ENCODE results near the gene B4GAT1.
"Not testable (repeated sequence)": the region's sequence is repeated elsewhere in the genome, so short reads cannot be mapped to it uniquely, and the experiment has no call there.

B4GAT1 gene

GRCh38 chr11:66361502-66361941, 14.1 kb upstream of the B4GAT1 start:
- in situ Hi-C loops (cut with HindIII; ENCODE audit: low sequenced_read_pairs): no loop called here
- H3K4me3 ChIP-seq (ENCODE audit: low read depth, low read length): no peak overlapping the region
- DNase-seq (ENCODE audit: low read depth, low spot score): no peak
- no peak for TF ChIP-seq CTCF (IDR thresholded peaks at IDR 0.05; ENCODE audit: low read depth, low read length)

GRCh38 chr11:66360406-66361073, 13.1 kb upstream of the B4GAT1 start:
- in situ Hi-C loops (cut with HindIII; ENCODE audit: low sequenced_read_pairs): no loop called here
- no peak overlapping the region for H3K4me3 ChIP-seq (ENCODE audit: low read depth, low read length)
- no peak for TF ChIP-seq CTCF (IDR thresholded peaks at IDR 0.05; ENCODE audit: low read depth, low read length)
- DNase-seq (ENCODE audit: low read depth, low spot score): no peak

DNA sequence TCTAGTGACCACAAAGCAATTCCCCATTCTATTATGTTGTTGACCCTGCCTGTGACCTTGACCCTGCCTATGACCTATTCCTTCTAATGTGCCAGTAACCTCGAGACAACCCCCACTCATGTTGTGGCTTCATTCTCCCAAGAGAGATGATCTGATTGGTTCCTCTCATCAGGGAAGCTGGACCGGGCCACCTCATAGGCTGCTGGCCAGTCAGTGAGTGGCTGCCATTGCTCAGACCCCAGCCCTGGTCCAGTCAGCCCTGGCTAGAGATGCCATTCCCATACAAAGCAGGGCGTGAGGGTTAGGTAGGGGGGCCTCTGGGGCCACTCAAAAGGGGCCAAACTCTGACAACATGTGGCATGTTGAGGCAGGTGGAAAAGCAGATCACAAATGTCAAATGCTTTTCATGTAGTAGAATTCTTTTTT, 12.2 kb upstream of the B4GAT1 start:
- in situ Hi-C loops (cut with HindIII; ENCODE audit: low sequenced_read_pairs): no loop called here
- no peak for TF ChIP-seq CTCF (IDR thresholded peaks at IDR 0.05; ENCODE audit: low read depth, low read length)
- no peak overlapping the region for H3K4me3 ChIP-seq (ENCODE audit: low read depth, low read length)
- DNase-seq (ENCODE audit: low read depth, low spot score): no peak

- DNase-seq (ENCODE audit: low read depth, low spot score); H3K4me3 ChIP-seq (ENCODE audit: low read depth, low read length); in situ Hi-C loops (cut with HindIII; ENCODE audit: low sequenced_read_pairs): not testable (repeated sequence)
Observed at GRCh38 chr11:66350560-66351235, 3.3 kb upstream of the B4GAT1 start.

GRCh38 chr11:66349084-66349386, 1.6 kb upstream of the B4GAT1 start:
- no peak for DNase-seq (ENCODE audit: low read depth, low spot score)
- in situ Hi-C loops (cut with HindIII; ENCODE audit: low sequenced_read_pairs): no loop called here
- no peak for TF ChIP-seq CTCF (IDR thresholded peaks at IDR 0.05; ENCODE audit: low read depth, low read length)
- H3K4me3 ChIP-seq (ENCODE audit: low read depth, low read length): no peak overlapping the region

DNA sequence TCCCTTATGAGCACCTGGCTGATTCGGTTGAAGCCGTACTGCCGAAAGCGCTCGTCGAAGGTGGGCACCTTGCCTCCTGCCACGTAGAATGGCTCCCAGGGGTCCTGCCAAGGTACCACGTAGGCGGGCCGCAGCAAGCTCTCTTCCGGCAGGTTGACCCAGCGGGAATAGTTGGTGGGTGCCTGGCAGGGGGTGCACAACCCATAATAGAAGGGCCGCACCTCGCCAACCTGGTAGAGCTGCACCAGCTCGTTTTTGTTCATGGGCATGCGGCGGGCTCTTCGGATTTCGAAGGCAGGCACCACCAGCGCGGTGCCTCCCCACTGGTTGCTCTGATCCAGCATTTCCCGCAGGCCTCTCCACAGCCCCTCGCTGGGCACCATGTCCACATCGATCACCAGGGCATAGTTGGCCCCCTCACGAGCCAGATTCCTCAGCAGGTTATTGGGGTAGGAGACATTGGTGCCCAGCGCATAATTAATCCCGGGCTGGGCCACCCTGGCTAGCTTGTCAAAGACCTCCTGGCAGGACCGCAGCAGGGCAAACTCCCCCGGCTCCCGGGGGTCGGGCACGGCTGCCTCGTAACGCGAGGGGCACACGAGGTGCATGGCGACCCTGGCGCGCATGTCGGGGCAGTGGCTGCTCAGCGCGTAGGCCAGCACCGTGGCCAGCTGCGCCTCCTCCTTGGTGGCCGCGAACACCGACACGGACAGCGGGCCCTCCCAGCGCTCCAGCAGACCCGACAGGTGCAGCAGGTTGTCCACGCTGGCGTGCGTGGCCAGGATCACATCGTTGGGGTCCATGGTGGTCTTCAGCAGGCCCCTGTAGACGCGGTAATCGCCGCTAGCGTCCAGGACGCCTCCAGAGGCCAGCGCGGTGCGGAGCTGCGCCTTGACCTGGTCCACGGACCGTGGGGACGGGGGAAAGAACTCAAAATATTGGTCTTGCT, 679 bp downstream of the B4GAT1 start:
- H3K4me3 ChIP-seq (ENCODE audit: low read depth, low read length): peak overlapping the region; percentile 85
- in situ Hi-C loops (cut with HindIII; ENCODE audit: low sequenced_read_pairs): no loop called here
- no peak for TF ChIP-seq CTCF (IDR thresholded peaks at IDR 0.05; ENCODE audit: low read depth, low read length)
- peak; percentile 22 for DNase-seq (ENCODE audit: low read depth, low spot score)

GRCh38 chr11:66345316-66345649, 2.1 kb downstream of the B4GAT1 start:
- H3K4me3 ChIP-seq (ENCODE audit: low read depth, low read length): peak overlapping the region; percentile 92
- no peak for DNase-seq (ENCODE audit: low read depth, low spot score)
- no peak for TF ChIP-seq CTCF (IDR thresholded peaks at IDR 0.05; ENCODE audit: low read depth, low read length)
- in situ Hi-C loops (cut with HindIII; ENCODE audit: low sequenced_read_pairs): no loop called here

All from astrocyte of the spinal cord (primary cell).